Ectodermal cell (in vitro differentiated cells): ENCODE data around the gene TASOR2.

ENCODE experiments used
- H3K27ac ChIP-seq: 2 replicates; pipeline ENCODE4 v1.7.0; 2013; ENCODE audit warnings: mild to moderate bottlenecking, low read depth, low read length; ENCODE audit not compliant: insufficient read depth, poor library complexity, severe bottlenecking
- H3K27me3 ChIP-seq: 2 replicates; pipeline ENCODE4 v1.7.0; 2013; ENCODE audit warnings: mild to moderate bottlenecking, low read length; ENCODE audit not compliant: insufficient read depth, control insufficient read depth, poor library complexity, severe bottlenecking
- H3K36me3 ChIP-seq: one replicate; pipeline ENCODE4 v1.7.0; 2013; ENCODE audit warnings: low read length; ENCODE audit not compliant: control insufficient read depth, insufficient read depth
- H3K4me1 ChIP-seq: one replicate; pipeline ENCODE4 v1.7.0; 2013; ENCODE audit warnings: low read length; ENCODE audit not compliant: control insufficient read depth, insufficient read depth
- H3K4me3 ChIP-seq: 2 replicates; pipeline ENCODE4 v1.7.0; 2013; ENCODE audit warnings: low read depth, low read length, control low read depth; ENCODE audit not compliant: insufficient read depth
- H3K9me3 ChIP-seq: 2 replicates; pipeline ENCODE4 v1.7.0; 2013; ENCODE audit warnings: mild to moderate bottlenecking, low read length, moderate library complexity; ENCODE audit not compliant: control insufficient read depth
- WGBS, 2 experiments: methylation state at CpG; one replicate each; pipeline ENCODE4 v1.1.7; 2013; ENCODE audit warnings: missing lambda C conversion rate in 2 of 2; 5-methylcytosine and 5-hydroxymethylcytosine counted together

The TASOR2 gene

DNA sequence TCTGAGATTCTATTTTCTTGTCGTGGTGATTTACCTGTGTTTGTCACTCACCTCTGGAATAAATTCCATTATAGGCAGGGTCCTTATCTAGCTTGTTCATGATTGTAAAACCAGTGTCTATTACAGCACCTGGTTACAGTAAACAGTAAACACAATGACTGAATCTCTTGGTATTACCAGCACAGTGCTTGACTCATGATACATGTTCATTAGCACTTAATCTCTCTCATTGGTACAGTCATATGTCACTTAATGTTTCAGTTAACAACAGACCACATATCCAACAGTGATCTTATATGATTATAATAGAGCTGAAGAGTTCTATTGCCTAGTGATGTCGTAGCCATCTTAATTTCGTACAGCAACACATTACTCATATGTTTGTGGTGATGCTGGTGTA lies 1.6 kb upstream of the TASOR2 start:
- 89% methylated on average over 3 of the region's 3 CpGs for WGBS, 2 experiments
- no peaks in the 10 kb centered on the region for H3K4me1 ChIP-seq
- H3K9me3 ChIP-seq, result no peaks in the 10 kb centered on the region
- no peak overlapping the region for H3K27ac ChIP-seq
- no peak overlapping the region for H3K4me3 ChIP-seq
- peaks cover 49% of the 10 kb centered on the region for H3K27me3 ChIP-seq
- H3K36me3 ChIP-seq, result no peaks in the 10 kb centered on the region

DNA sequence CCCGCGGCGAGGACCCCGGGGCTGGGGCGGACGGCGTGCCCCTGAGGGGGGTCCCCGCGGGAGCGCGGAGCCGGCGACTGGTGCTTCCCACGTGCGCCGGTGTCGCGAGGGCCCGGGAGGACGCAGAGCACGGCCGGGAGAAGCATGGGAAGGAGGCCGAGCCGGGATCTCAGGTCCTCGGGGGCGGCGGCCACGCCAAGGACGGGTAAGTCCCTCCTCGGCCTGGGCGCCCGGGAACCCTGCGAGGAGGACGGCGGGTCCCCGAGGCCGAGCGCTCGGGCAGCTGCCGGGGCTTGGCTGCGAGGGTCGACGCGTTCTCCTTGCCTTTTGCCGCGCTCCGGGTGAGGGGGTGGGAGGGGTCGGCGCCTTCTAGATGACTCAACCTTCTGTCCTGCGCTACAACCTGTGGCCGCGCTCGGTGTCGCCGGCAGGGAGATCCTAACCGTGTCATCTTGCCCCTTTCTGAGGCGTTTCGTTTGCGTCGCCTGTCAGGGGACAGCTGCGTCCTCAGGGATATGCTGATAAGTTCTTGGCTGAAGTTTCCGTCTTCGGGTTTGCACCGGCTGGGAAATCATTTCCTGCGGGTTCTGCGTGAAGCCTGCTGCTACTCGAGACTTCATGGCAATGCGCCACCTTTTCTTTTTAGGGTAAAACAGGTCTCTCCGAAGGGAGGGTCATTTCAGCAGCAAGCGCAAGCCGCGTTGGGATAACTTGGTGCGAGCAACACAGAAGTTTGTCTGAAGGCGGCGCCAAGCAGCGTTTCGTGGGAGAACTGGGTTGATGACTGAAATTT lies 529 bp downstream of the TASOR2 start:
- Histone ChIP-seq H3K9me3 (no peaks in the 10 kb centered on the region), H3K4me3 (peak overlapping the region; percentile 83), H3K36me3 (no peaks in the 10 kb centered on the region), H3K4me1 (no peaks in the 10 kb centered on the region), H3K27ac (peak overlapping the region; percentile 75), H3K27me3 (peaks cover 29% of the 10 kb centered on the region)
- WGBS, 2 experiments, result 0 to 1% methylated on average over 77 of the region's 77 CpGs

DNA sequence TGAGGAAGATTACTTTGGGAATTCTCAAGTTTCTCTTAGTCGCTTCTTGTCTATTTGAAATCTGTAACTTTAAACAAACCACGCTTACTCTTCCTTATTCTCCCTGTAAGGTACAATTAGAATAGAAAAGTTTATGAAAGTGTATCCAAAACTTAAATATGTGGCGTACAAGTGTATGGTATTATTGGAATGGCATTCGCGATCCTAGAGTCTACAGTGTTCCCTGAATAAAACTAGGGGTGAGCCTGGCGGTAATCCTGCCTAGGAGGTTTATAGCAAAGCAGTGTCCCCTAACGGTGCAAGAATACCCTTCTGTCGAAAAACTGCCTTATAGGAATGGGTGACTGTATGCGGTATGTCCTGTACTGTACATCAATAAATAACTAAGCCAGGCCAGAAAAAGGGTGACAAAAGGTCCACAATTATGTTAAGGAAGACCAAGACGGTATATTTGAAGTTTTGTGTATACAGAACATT lies 1.2 kb downstream of the TASOR2 start:
- WGBS, 2 experiments, result 21 to 24% methylated on average over 8 of the region's 10 CpGs
- H3K4me1 ChIP-seq, result no peaks in the 10 kb centered on the region
- H3K27ac ChIP-seq, result no peak overlapping the region
- H3K4me3 ChIP-seq, result peak overlapping the region; percentile 83
- peaks cover 25% of the 10 kb centered on the region for H3K27me3 ChIP-seq
- no peaks in the 10 kb centered on the region for H3K9me3 ChIP-seq
- no peaks in the 10 kb centered on the region for H3K36me3 ChIP-seq

DNA sequence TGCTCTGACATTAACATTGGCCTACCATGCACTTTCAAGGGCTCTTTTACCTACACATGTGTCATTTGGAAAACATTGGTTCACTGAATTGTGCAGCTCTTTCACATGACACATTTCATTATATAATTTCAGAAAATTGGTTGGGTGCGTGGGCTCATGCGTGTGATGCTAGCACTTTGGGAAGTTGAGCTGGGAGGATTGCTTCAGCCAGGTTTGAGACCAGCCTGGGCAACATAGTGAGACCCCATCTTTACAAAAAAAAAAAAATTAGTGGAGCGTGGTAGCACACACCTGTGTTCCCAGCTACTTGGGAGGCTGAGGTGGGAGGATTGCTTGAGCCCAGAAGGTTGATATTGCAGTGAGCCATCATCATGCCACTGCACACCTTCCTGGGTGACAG lies 3.9 kb downstream of the TASOR2 start:
- H3K27me3 ChIP-seq, result peaks cover 5% of the 10 kb centered on the region
- WGBS, 2 experiments, result 93 to 99% methylated on average over 3 of the region's 3 CpGs
- no peaks in the 10 kb centered on the region for H3K36me3 ChIP-seq
- H3K27ac ChIP-seq, result no peak overlapping the region
- peaks cover 8% of the 10 kb centered on the region for H3K4me1 ChIP-seq
- no peak overlapping the region for H3K4me3 ChIP-seq
- no peaks in the 10 kb centered on the region for H3K9me3 ChIP-seq

- no peaks in the 10 kb centered on the region for H3K36me3 ChIP-seq
- H3K4me1 ChIP-seq, result peaks cover 8% of the 10 kb centered on the region
- no peaks in the 10 kb centered on the region for H3K27me3 ChIP-seq
- H3K4me3 ChIP-seq, result peak overlapping the region; percentile 66
- WGBS, 2 experiments, result 71 to 74% methylated on average over 8 of the region's 8 CpGs
- no peaks in the 10 kb centered on the region for H3K9me3 ChIP-seq
- H3K27ac ChIP-seq, result no peak overlapping the region
Observed at GRCh38 chr10:5691786-5692185, 7.1 kb downstream of the TASOR2 start.

DNA sequence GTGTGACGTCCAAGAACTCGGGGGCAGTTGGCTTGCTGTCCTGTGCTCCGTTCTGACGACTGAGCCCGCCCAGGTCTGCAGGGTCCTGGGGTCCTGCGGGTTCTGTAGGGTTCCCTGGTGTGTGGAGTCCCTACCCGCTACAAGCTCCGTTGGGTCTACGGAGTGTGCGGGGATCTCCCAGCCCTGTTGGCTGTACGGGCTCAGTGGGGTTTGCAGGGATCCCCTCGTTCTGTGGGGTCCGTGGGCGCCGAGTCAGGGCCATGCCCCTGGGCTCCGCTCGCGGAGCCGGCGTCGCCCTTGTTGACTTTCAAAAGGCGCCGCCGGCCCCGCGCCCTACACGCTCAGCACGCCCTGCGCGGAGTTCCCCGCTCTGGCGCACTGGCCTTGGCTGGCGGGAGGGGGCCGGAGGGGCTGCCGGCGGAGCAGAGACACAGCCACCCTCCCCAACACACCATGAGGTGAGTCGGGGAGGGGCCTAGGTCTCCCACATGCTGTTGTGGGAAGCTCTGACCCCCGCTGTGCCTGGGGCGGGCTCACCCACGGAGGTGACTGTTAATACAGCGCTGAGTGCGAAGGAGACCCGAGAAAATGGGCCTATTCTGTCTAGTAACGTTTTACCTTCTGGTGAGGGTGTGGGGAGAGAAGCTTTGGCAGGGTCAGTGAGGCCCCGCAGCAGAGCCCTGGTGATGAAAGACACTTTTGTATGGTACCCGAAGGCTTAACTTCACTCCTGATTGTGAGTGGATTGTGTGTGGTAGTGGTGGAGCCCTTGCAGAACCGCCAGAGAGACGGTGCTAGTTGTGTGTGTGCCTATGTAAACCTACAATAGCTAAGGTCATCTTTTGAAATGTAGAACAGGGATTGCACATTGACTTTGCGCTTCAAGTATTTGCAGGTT lies 8.1 kb downstream of the TASOR2 start:
- 3% methylated on average over 49 of the region's 49 CpGs for WGBS, 2 experiments
- Histone ChIP-seq H3K9me3 (no peaks in the 10 kb centered on the region), H3K36me3 (no peaks in the 10 kb centered on the region), H3K4me3 (peak overlapping the region; percentile 66), H3K27ac (peak overlapping the region; percentile 42), H3K27me3 (no peaks in the 10 kb centered on the region), H3K4me1 (peaks cover 8% of the 10 kb centered on the region)

DNA sequence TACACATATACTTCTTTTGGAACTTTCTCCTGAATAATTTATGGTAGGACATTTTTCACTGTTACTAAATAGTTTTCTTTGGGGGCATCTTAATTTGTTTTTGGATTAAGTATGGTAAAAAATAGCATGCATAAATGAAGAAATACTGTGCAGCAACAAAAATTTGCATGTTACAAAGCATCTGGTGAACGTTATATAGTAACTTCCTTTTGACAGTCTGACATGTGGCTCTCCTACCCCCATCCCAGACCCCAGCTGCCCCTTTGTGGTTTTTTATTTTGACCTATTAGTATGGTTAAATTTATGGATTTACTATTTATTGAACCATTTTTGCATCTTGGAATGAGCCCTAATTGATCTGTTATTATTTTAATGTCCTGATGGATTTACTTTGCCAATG lies 9.9 kb downstream of the TASOR2 start:
- Histone ChIP-seq H3K27me3 (no peaks in the 10 kb centered on the region), H3K4me3 (no peak overlapping the region), H3K36me3 (no peaks in the 10 kb centered on the region), H3K9me3 (no peaks in the 10 kb centered on the region), H3K27ac (no peak overlapping the region), H3K4me1 (peaks cover 8% of the 10 kb centered on the region)
- 88 to 95% methylated on average over 1 of the region's 1 CpG for WGBS, 2 experiments

DNA sequence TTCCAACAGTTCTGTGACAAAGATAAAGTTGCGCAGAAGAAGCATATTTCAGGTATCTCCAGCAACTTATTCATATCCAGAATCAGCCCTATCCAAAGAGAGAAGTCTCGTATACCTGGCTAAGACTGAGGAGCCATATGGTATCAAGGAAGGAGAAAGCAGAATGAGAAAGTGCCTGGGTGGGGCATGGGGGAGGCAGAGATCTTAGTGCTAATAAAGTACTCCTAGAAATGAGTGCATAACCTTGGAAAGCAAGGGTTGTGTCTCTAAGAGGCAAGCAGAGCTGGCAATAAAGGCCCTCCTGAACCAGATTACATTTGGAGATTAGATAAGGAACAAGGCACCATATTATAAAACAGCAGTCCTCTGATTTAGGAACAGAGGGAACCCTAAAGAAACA lies 12.7 kb downstream of the TASOR2 start:
- H3K36me3 ChIP-seq, result no peaks in the 10 kb centered on the region
- H3K9me3 ChIP-seq, result no peaks in the 10 kb centered on the region
- 86 to 93% methylated on average over 2 of the region's 2 CpGs for WGBS, 2 experiments
- H3K4me1 ChIP-seq, result peaks cover 10% of the 10 kb centered on the region
- H3K27me3 ChIP-seq, result no peaks in the 10 kb centered on the region
- no peak overlapping the region for H3K4me3 ChIP-seq
- no peak overlapping the region for H3K27ac ChIP-seq

DNA sequence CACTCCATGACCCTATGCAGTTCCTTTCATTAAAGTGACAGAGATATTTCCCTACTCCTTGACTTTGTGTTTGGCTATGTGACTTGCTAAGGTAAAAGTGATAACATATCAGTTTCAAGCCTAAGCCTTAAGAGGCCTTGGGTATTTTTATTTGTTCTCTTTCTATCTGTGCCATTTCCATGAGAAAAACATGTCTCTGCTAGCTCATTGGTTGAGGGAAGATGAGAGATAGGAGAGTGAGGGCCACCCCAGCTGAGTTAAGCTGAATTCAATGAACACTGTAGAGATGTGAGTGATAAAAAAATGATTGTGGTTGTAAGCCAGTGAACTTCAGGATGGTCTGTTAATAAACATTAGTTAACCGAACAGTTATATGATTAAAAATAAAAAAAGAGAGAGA lies 13.4 kb downstream of the TASOR2 start:
- Histone ChIP-seq H3K27me3 (no peaks in the 10 kb centered on the region), H3K4me3 (no peak overlapping the region), H3K4me1 (peaks cover 7% of the 10 kb centered on the region), H3K36me3 (no peaks in the 10 kb centered on the region), H3K9me3 (no peaks in the 10 kb centered on the region), H3K27ac (no peak overlapping the region)
- WGBS, 2 experiments, result 100% methylated on average over 1 of the region's 1 CpG; no CpG with 5 or more reads in 1 of the 2 experiments

DNA sequence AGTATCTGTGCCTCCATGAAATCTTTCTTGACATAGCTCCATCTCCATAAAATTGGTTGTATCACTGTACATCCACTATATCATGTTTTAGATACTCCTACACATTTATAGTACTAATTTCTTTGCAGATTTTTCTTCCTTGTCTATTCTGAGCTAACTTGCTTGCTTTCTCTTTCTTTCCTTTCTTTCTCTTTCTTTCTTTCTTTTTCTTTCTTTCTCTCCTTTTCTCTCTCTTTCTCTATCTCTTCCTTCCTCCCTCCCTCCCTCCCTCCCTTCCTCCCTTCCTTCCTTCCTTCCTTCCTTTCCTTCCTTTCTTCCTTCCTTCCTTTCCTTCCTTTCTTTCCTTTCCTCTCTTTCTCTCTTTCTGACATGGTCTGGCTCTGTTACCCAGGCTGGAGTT lies 23.7 kb downstream of the TASOR2 start:
- Histone ChIP-seq H3K9me3 (no peaks in the 10 kb centered on the region), H3K27me3 (no peaks in the 10 kb centered on the region)

More for the DNA sequence above, 23.7 kb downstream of the TASOR2 start:
- no peaks in the 10 kb centered on the region for H3K36me3 ChIP-seq
- no peak overlapping the region for H3K4me3 ChIP-seq
- H3K4me1 ChIP-seq, result no peaks in the 10 kb centered on the region
- no peak overlapping the region for H3K27ac ChIP-seq
